Sigmoid colon (tissue), 4 donors: ENCODE data around the gene PLEKHO2.

ENCODE experiments used
- EP300 ChIP-seq, 4 donors: sonication (generic); formaldehyde crosslinking; IDR thresholded peaks; one replicate each; pipeline ENCODE4 v1.6.1; 2017; ENCODE audit warnings: antibody characterized with exemption in 4 of 4
- POLR2A ChIP-seq, 2 donors: fragments of 450-650 bp; IDR thresholded peaks; one replicate each; pipeline ENCODE4 v1.6.1; 2016; ENCODE audit warnings: antibody characterized with exemption in 2 of 2, mild to moderate bottlenecking in 2 of 2, moderate library complexity in 2 of 2
- POLR2AphosphoS5 ChIP-seq, 4 donors: sonication (generic); formaldehyde crosslinking; IDR thresholded peaks; one replicate each; pipeline ENCODE4 v1.6.1; 2017; ENCODE audit warnings: antibody characterized with exemption in 4 of 4
- TF ChIP-seq, protein P1 (sequence below), 4 experiments: fragments of 450-650 bp in 3 of 4; fragments of 200-600 bp in 1 of 4; IDR thresholded peaks; one replicate each; pipeline ENCODE4 v1.5.1; 2016 to 2019; ENCODE audit warnings: antibody characterized with exemption in 4 of 4, mild to moderate bottlenecking in 3 of 4, moderate library complexity in 2 of 4

DNA sequence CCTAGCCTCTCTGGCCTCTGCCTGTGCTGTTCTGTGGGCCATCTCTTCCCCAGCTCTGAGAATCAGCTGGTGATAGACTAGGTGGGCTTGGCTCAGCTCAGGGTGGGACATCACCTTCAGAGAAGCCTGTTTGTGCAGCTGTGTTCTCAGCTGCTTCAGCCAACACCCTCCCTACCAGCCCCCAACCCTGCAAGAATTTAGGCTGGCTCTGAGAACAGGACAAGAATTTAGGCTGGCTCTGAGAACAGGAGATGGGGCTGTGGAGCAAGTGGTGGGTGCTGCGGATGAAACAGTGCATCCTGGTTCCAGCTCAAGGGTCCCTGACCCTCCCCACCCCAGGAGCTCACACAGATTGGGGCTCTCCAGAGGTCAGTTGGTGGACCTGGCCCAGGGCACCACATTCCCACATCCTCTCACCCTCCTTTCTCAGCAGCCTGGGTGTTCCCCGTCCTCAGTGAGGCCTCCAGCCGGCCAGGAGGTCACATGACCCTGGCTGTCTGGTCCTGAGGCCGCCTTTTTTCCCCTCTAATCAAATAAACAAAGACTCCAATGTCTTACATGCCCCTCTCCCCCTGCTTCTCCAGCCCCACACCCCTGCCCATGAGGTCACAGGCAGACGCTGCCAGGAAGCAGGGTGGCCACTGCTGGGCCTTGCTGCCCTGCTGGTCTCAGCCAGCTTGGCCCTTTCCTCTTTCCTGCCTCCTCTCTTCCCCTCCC is 14.9 kb downstream of the PLEKHO2 start:
- TF ChIP-seq POLR2A (IDR thresholded peaks at IDR 0.05) (no peak), EP300 (IDR thresholded peaks at IDR 0.05) (no peak), POLR2AphosphoS5 (IDR thresholded peaks at IDR 0.05) (peak in 2 of 4 donors; percentile 14 to 31)
- TF ChIP-seq, protein P1, sequence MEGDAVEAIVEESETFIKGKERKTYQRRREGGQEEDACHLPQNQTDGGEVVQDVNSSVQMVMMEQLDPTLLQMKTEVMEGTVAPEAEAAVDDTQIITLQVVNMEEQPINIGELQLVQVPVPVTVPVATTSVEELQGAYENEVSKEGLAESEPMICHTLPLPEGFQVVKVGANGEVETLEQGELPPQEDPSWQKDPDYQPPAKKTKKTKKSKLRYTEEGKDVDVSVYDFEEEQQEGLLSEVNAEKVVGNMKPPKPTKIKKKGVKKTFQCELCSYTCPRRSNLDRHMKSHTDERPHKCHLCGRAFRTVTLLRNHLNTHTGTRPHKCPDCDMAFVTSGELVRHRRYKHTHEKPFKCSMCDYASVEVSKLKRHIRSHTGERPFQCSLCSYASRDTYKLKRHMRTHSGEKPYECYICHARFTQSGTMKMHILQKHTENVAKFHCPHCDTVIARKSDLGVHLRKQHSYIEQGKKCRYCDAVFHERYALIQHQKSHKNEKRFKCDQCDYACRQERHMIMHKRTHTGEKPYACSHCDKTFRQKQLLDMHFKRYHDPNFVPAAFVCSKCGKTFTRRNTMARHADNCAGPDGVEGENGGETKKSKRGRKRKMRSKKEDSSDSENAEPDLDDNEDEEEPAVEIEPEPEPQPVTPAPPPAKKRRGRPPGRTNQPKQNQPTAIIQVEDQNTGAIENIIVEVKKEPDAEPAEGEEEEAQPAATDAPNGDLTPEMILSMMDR (IDR thresholded peaks at IDR 0.05), result peak in 1 of 4 experiments; percentile 9
